AG09319 (cell line): ENCODE results near the gene SYDE1.

ENCODE experiments used
- DNase-seq: peaks from one replicate; pipeline ENCODE4 v3.0.0-alpha.2; 2010; ENCODE audit warnings: low read depth; ENCODE audit errors: extremely low read depth
- CTCF ChIP-seq: IDR thresholded peaks from 2 replicates; pipeline ENCODE4 v1.5.1; 2011; ENCODE audit warnings: low read depth, mild to moderate bottlenecking, inconsistent platforms, low read length, moderate library complexity

SYDE1 gene

GRCh38 chr19:15109768-15110417 lies 2.7 kb downstream of the SYDE1 start:
- no peak for TF ChIP-seq CTCF

DNA sequence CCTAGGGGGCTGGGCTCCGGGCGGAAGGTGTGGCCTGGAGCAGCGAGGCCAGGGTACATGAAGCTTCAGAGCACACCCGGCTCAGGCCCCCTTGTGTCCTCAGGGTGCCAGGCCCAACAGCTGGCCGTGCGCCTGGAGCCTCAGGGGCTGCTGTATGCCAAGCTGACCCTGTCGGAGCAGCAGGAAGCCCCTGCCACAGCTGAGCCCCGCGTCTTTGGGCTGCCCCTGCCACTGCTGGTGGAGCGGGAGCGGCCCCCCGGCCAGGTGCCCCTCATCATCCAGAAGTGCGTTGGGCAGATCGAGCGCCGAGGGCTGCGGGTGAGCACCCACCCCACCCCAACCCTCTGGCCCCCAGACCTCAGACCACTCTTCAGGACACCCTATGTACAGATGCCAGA lies 3.2 kb downstream of the SYDE1 start:
- no peak for TF ChIP-seq CTCF
- no peak for DNase-seq

More at GRCh38 chr19:15109768-15110417, 2.7 kb downstream of the SYDE1 start:
- DNase-seq = no peak

DNA sequence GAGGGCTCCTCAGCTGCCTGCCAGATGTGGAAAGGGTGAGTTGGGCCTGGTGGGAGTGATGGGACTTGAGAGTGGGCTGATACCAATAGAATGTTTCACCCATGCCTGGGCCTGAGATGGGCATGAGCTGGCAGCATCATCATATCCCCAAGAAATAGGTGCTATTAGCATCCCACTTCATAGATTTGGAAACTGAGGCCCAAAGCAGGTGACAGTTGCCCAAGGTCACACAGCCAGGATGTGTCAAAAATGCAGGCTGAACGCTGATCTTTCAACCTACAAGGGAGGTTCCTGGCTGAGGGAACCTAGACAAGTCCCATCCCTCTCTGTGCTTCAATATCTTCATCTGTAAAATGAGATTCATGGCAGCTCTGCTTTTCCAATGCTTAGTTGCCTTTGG lies 4.6 kb downstream of the SYDE1 start:
- no peak for TF ChIP-seq CTCF

GRCh38 chr19:15112385-15112784 lies 5.2 kb downstream of the SYDE1 start:
- DNase-seq = no peak
- TF ChIP-seq CTCF = no peak

More for the DNA sequence above, 4.6 kb downstream of the SYDE1 start:
- DNase-seq = no peak

- no peak for TF ChIP-seq CTCF
These were observed 6.3 kb downstream of the SYDE1 start for GRCh38 chr19:15113245-15114152.

GRCh38 chr19:15114153-15114540 lies 6.9 kb downstream of the SYDE1 start:
- TF ChIP-seq CTCF = no peak
- no peak for DNase-seq

More at GRCh38 chr19:15113245-15114152, 6.3 kb downstream of the SYDE1 start:
- no peak for DNase-seq

DNA sequence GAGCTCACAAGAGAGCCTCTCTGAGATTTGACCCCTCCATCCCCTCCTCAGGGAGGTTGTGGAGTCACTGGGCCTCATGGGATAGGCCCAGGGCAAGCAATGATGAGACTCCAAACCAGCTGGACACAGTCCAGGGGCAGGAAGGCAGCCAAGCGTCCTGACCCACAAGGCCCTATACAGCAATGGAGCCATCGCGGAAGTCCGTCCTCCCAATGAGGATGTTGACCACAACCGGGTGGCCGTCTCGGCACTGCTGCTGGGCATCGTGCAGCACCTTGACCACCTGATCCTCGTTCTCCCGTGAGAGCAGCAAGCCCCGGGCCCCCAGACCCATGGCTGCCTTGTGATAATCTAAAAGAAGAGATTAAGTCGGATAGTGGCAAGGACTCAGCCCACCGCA lies 7.9 kb downstream of the SYDE1 start:
- no peak for TF ChIP-seq CTCF
- DNase-seq = no peak
